Panc1 (cell line): Measurements from ENCODE around the gene FBXL22. TPM values are rescaled to one million over a fixed set of nuclear protein-coding genes. Genes with fewer than 3 reads are reported as not detected.

Experiments used
- ATAC-seq: fragments of 200-7000 bp; cut with Tn5 transposase; 2 replicates; pipeline ENCODE4 v1.9.1; 2020; ENCODE audit warnings: mild to moderate bottlenecking, moderate library complexity
- Bru-seq: library from RNA; stranded (reverse); fragments of 400-500 nt; gene quantifications from one replicate; lab custom pipeline; 2021; lab: Mats Ljungman, UMichigan
- BruChase-seq, 2 experiments: library from RNA; stranded (reverse); fragments of 400-500 nt; gene quantifications; one replicate each; lab custom pipeline; 2021; lab: Mats Ljungman, UMichigan
- BruUV-seq: library from RNA; stranded (reverse); fragments of 400-500 nt; replicated peaks from 2 replicates; lab custom pipeline; 2021; lab: Mats Ljungman, UMichigan
- CTCF ChIA-PET: fragments of 300-600 bp; sonication (Branson Sonifier 250); formaldehyde crosslinking; loops from one replicate; lab custom pipeline; 2022; ENCODE audit warnings: antibody characterized with exemption; lab: Charles Lee
- POLR2A ChIA-PET: fragments of 300-600 bp; sonication (Branson Sonifier 250); formaldehyde crosslinking; loops from one replicate; lab custom pipeline; 2022; ENCODE audit warnings: antibody characterized with exemption; lab: Charles Lee
- DNase-seq: peaks from one replicate; pipeline ENCODE4 v3.0.0-alpha.2; 2010; ENCODE audit warnings: low read depth, low spot score
- H3K27ac ChIP-seq: 2 replicates; pipeline ENCODE4 v1.5.1; 2011; ENCODE audit warnings: mild to moderate bottlenecking, low read length, inconsistent platforms
- H3K27me3 ChIP-seq: fragments of 200-500 bp; sonication (Bioruptor generic); 2 replicates; pipeline ENCODE4 v1.6.0; 2014; ENCODE audit warnings: low read length, inconsistent platforms; ENCODE audit not compliant: control insufficient read depth, insufficient read depth
- H3K36me3 ChIP-seq: fragments of 200-500 bp; sonication (Bioruptor generic); 2 replicates; pipeline ENCODE4 v1.5.1; 2014; ENCODE audit warnings: inconsistent platforms, mild to moderate bottlenecking, low read length, moderate library complexity; ENCODE audit not compliant: control insufficient read depth, insufficient read depth
- H3K4me1 ChIP-seq: 2 replicates; pipeline ENCODE4 v1.5.1; 2011; ENCODE audit warnings: inconsistent platforms, mild to moderate bottlenecking, low read length, moderate library complexity; ENCODE audit not compliant: control insufficient read depth, insufficient read depth
- H3K4me3 ChIP-seq, 2 experiments: 2 replicates each; pipeline ENCODE4 v1.5.1; 2011 to 2012; ENCODE audit warnings: low read depth in 2 of 2, low read length in 2 of 2, mild to moderate bottlenecking in 2 of 2, inconsistent platforms in 1 of 2, moderate library complexity in 1 of 2
- H3K9me3 ChIP-seq: fragments of 200-500 bp; sonication (Bioruptor generic); 2 replicates; pipeline ENCODE4 v1.5.1; 2014; ENCODE audit warnings: low read depth, mild to moderate bottlenecking, inconsistent platforms, low read length, moderate library complexity; ENCODE audit not compliant: control insufficient read depth, insufficient read depth
- CTCF ChIP-seq: fragments of 450-650 bp; IDR thresholded peaks from 2 replicates; pipeline ENCODE4 v1.5.1; 2017; ENCODE audit warnings: mild to moderate bottlenecking
- POLR2AphosphoS5 ChIP-seq: IDR thresholded peaks from 2 replicates; pipeline ENCODE4 v1.6.1; 2012; ENCODE audit warnings: mild to moderate bottlenecking, low read depth, low read length, moderate library complexity
- REST ChIP-seq, 2 experiments: IDR thresholded peaks; 2 replicates each; pipeline ENCODE4 v1.6.1; 2011 to 2012; ENCODE audit warnings: low read depth in 2 of 2, control low read depth in 1 of 2, low read length in 1 of 2, mild to moderate bottlenecking in 1 of 2, moderate library complexity in 1 of 2; ENCODE audit not compliant: insufficient read depth in 1 of 2
- SIN3A ChIP-seq: IDR thresholded peaks from 2 replicates; pipeline ENCODE4 v1.6.1; 2012; ENCODE audit warnings: low read depth, mild to moderate bottlenecking, low read length, moderate library complexity, borderline replicate concordance; ENCODE audit not compliant: insufficient read depth
- TCF7L2 ChIP-seq: IDR thresholded peaks from 2 replicates; pipeline ENCODE4 v1.6.1; 2011; ENCODE audit warnings: mild to moderate bottlenecking, low read depth, low read length, inconsistent platforms
- in situ Hi-C: cut with HindIII; loops from 2 replicates; pipeline ENCODE4 v1.10.0; 2016; ENCODE audit warnings: low sequenced_read_pairs, low pct_unique_long_range_greater_than_20kb
- intact Hi-C: fragments of 100-400 bp; cut with micrococcal nuclease; formaldehyde crosslinking; loops from one replicate; pipeline ENCODE4 v1.10.0; 2022; ENCODE audit not compliant: unreplicated experiment
- long read RNA-seq: library from polyadenylated mRNA; unstranded; transcript quantifications from one replicate; pipeline ENCODE4 v2.0.0, GENCODE V29; 2021; ENCODE audit not compliant: unreplicated experiment
- polyA plus RNA-seq: library from polyadenylated mRNA; unstranded; fragments of >200 nt; gene quantifications from one replicate; pipeline ENCODE4 v1.2.1, GENCODE V29; 2012; ENCODE audit warnings: missing spikeins; ENCODE audit not compliant: insufficient read length
- total RNA-seq: library from RNA; stranded (reverse); gene quantifications from one replicate; pipeline ENCODE4 v1.2.1, GENCODE V29; 2021; ENCODE audit not compliant: unreplicated experiment

Gene FBXL22
- 0.54 TPM for total RNA-seq
- 0.73 TPM for polyA plus RNA-seq
- Bru-seq, nascent RNA = percentile 42 among the genes with signal in this experiment
- BruChase-seq, experiment 1, labeled RNA remaining after a 2-hour chase = percentile 31 among the genes with signal in this experiment
- percentile 32 among the genes with signal in this experiment for BruChase-seq, experiment 2, labeled RNA remaining after a 6-hour chase
- long read RNA-seq, partial matches to known transcripts = 0 of 1 reads
- long read RNA-seq, other reads (novel, unspliced or antisense) = 1 of 1 reads

- peaks cover 4% of the 10 kb centered on the region; the same call in 1 of the 2 replicates for H3K36me3 ChIP-seq
- intact Hi-C loops (loop anchor here (5.0 kb wide), 1 partner anchor 130 kb away; no protein-coding TSS in a partner anchor), in situ Hi-C loops (no loop called here)
- no peak within 1 kb of the TSS for H3K4me3 ChIP-seq
- no peak for DNase-seq
- no peaks in the 10 kb centered on the region for H3K9me3 ChIP-seq
- no peaks in the 10 kb centered on the region for H3K27me3 ChIP-seq
- CTCF ChIA-PET = no interaction called here
- peaks cover 16% of the 10 kb centered on the region for H3K4me1 ChIP-seq
- BruUV-seq = no TSS peak
- no peak within 1 kb of the TSS for H3K27ac ChIP-seq
- no peak for ATAC-seq
- TF ChIP-seq REST (IDR thresholded peaks at IDR 0.05; ENCODE audit: insufficient read depth in 1 of 2, low read depth in 2 of 2, low read length in 1 of 2) (no peak), CTCF (no peak)
- POLR2A ChIA-PET = no interaction called here
Measured at GRCh38 chr15:63597038-63597790, at the start of gene FBXL22. Gene FBXL22 (plus strand): TSS chr15:63597387. CDS start chr15:63597393, 6 bp downstream.

GRCh38 chr15:63551400-63551799 is 45.8 kb upstream of the FBXL22 start:
- in situ Hi-C loops (no loop called here), intact Hi-C loops (no loop called here)
- peaks cover 39% of the 10 kb centered on the region for H3K4me1 ChIP-seq
- POLR2A ChIA-PET = no interaction called here
- CTCF ChIA-PET = no interaction called here
- no peak overlapping the region for H3K4me3 ChIP-seq
- BruUV-seq = no TSS peak
- peak overlapping the region; percentile 45; the same call in 1 of the 2 replicates for H3K27ac ChIP-seq
- TF ChIP-seq REST (IDR thresholded peaks at IDR 0.05; ENCODE audit: insufficient read depth in 1 of 2, low read depth in 2 of 2, low read length in 1 of 2) (no peak), CTCF (no peak), POLR2AphosphoS5 (no peak), SIN3A (no peak), TCF7L2 (no peak)
- DNase-seq = no peak
- ATAC-seq = no peak
- no peaks in the 10 kb centered on the region for H3K9me3 ChIP-seq
- peaks cover 4% of the 10 kb centered on the region; the same call in 1 of the 2 replicates for H3K36me3 ChIP-seq
- H3K27me3 ChIP-seq = no peaks in the 10 kb centered on the region
